Activated CD8-positive, alpha-beta memory T cell treated with anti-CD3 and anti-CD28 coated beads for 24 hours (primary cell): ENCODE results near the gene ERCC6.

Experiments
- DNase-seq: peaks from one replicate; pipeline ENCODE4 v3.0.0-alpha.2; 2020

Gene ERCC6

GRCh38 chr10:49538381-49539319, at the start of gene ERCC6:
Gene ERCC6, minus strand, starts transcription at chr10:49539121.
- DNase-seq: peak; percentile 97

- no peak for DNase-seq
Measured at GRCh38 chr10:49587981-49588380, 49.1 kb upstream of the ERCC6 start.

- no peak for DNase-seq
Measured at GRCh38 chr10:49585387-49585786, 46.5 kb upstream of the ERCC6 start.

- DNase-seq: no peak
Measured at GRCh38 chr10:49579621-49580020, 40.7 kb upstream of the ERCC6 start.

DNA sequence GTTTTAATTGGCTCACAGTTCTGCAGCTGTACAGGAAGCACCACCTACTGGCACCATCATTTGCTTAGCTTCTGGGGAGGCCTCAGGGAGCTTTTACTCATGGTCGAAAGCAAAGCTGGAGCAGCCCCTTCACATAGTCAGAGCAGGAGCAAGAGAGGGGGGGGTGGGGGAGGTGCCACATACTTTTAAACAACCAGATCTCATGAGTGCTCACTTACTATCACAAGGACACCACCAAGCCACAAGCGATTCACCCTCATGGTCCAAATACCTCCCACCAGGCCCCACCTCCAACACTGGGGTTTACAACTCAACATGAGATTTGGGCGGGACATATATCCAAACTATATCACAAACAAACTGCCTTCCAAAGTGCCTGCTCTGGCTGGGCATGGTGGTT, 39.5 kb upstream of the ERCC6 start:
- no peak for DNase-seq

DNA sequence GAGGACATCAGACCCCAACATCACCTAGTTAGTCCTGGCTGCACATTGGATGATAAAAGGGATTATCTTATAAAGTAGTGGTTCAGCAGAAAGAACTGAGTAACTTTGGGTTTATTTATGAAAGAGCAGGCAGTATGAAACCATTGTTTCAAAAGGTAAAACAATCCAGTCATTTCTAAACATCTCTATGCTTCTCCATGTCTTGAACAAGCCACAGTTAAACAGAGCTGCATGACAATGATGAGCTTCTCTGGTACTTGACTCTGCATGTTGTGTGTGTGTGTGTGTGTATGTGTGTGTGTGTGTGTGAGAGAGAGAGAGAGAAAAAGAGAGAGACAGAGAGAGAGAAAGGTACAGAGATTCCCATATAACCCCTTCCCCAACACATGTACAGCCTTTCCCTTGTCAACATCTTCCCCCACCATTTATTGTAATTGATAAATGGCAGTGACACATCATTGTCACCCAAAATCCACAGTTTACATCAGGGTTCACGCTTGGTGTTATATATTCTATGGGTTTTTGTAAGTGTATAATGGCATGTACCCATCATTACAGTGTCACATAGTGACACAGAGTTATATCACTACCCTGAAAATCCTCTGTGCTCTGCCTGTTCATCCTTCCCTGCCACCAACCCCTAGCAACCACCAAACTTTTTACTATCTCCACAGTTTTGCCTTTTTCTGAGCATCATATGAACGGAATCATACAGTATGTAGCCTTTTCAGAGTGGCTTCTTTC, 38.4 kb upstream of the ERCC6 start:
- no peak for DNase-seq

DNA sequence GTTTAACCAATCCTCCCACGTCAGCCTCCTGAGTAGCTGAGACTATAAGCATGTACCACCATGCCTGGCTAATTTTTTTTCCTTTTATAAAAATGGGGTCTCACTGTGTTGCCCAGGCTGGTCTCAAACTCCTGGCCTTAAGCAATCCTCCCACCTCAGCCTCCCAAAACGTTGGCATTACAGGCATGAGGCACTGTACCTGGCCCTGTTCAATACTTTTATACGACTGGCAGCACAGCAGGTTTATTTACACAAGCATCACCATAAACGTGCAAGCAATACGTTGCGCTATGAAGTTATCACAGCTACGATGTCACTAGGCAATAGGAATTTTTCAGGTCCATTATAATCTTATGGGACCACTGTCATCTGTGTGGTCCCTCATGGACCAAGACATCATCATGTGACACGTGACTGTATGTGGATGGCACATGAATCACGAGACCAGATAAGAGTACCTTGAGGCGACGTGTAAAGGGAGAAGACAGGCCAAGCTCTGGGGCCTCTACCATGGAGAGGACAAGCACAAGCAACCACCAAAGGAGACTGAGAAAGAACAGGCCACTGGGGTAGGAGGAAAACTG, 36.7 kb upstream of the ERCC6 start:
- DNase-seq: no peak

- DNase-seq: no peak
Measured at GRCh38 chr10:49572594-49573114, 33.7 kb upstream of the ERCC6 start.

DNA sequence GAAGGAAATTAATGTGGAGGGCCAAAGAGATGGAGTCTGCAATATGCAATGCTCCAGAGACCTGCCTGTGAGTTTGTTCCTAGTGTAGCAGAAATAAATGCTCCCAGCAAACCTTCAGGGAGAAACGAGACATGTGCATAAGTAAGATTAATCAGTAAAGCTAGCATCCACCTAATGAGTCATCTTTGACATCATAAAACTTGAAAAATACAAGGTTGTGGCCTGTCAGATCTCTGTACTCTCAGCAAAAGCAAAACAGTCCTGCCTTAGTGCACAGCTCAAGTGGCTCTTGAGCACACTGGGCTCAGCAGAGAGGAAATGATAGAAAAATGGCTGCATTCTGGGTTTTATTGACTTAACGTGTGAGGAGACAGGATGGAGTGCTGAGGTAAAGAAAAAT, 32.5 kb upstream of the ERCC6 start:
- no peak for DNase-seq

DNA sequence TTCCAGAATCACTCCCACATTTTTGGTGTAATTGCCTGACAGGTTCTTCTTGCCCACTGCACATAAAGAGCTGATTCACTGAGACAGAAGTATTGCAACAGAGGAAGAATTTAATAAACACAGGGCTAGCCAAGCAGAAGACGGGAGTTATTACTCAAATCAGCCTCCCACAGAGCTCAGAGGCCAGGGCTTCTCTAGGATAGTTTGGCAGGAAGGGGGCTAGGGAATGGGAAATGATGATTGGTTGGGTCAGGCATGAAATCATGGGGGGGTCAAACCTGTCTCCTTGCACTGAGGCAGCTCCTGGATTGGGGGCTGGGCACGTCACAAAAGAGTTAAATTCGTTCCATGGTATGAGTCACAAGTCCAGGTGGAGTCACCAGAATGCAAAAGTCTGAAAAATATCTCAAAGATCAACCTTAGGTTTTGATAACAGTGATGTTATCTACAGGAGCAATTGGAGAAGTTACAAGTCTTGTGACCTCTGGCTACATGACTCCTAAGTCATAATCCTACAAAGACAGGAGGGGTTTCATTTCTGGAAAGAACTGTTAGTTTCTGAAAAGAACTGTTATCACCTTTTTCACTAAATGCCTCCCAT, 30.2 kb upstream of the ERCC6 start:
- no peak for DNase-seq

GRCh38 chr10:49568235-49568634, 29.3 kb upstream of the ERCC6 start:
- no peak for DNase-seq

GRCh38 chr10:49567810-49568209, 28.9 kb upstream of the ERCC6 start:
- no peak for DNase-seq

DNA sequence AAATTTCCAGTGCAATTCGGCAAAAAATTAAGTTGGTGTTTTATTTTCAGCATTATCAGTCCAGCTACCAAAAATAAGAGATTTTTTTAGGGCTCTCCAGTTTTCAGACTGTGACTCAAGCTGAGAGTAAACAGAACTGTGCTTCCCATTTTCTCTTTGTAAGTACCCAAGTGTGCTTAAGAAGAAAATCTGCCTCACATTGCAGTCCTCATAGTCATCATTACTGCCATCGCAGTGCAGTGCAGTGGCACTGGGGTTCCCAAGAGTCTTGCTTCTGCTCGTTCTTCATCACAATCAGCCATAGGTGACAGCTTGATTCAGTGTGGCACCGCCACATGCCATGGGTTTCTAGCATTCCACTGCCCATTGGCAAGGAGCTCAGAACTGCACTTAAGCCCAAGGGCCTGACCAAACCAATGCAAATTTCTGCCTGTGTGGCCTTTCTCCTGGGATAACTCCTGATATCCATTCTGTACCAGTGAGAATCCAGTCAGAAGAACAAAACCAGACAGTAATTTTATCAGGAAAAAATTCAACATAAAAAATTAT, 25.6 kb upstream of the ERCC6 start:
- no peak for DNase-seq

DNA sequence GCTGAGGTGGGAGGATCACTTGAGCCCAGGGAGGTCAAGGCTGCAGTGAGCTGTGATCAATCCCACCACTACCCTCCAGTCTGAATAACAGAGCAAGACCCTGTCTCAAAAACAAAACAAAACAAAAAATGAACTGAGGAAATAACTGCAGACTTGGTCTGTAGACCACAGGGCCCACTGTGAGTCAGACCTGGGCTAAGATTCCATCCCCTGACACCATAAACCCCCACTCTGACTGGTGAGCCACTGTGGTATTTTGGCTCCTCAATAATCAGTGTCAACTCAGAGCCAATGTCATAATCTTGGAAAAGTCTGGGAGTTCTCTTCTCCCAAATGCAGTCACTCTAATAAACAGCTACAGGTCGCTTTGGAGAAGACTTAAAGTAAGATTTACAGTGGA, 24.0 kb upstream of the ERCC6 start:
- DNase-seq: no peak

- no peak for DNase-seq
Measured at GRCh38 chr10:49560526-49560925, 21.6 kb upstream of the ERCC6 start.

- DNase-seq: no peak
Measured at GRCh38 chr10:49559476-49559875, 20.6 kb upstream of the ERCC6 start.

DNA sequence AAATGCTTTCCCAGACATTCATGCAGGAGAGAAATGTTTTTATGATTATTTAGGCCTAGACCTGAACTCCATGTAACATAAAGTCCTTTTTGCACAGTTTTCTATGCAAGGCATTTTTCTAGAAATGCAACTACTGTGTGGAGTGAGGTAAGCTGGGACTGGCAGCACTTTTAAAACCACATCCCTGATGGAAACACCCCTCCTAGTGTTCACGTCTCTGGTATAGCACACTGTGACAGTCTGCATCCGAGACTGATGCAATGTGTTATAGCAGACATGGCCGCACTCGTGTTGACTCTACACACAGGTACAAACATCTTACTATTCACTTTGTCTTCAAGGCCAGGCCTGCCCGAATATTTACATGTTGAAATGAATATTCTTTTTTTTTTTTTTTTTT, 19.3 kb upstream of the ERCC6 start:
- DNase-seq: no peak

DNA sequence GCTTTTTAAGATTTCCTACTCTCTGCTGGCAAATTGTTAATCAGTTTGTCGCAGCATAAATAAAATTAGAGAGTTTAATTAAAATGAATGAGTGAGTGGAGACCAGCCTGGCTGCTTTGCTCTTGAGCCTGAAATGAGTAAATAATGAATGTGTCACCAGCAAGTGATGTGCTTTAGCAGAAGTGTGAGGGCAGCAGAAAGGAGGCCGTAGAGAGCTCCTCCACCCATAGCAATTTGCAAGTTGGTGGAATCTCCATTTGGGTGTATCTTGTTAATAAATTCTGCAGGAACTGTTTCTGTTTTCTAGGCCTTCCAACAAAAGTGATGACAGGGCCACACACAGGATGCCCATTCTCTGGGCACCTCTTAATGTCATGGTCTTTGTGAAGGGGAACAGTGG, 18.8 kb upstream of the ERCC6 start:
- DNase-seq: no peak

DNA sequence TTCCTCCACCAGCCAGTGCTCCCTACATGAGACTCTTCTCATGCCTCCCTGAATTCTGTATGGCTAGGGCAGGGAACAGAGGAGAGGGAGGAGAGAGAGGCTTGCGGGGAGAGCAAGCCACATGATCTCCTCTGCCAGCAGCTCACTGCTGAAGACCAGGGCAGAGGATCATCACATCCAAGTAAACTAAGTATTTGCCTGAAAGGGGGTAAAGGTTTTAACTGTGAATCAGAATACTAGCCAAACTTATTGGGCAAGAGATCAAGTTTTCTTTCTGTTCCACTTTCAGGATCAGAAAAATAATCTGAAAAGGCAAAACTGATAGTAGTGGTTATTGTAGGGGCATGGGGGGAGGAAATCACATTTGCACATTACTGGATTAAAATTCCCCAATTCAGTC, 17.8 kb upstream of the ERCC6 start:
- no peak for DNase-seq

DNA sequence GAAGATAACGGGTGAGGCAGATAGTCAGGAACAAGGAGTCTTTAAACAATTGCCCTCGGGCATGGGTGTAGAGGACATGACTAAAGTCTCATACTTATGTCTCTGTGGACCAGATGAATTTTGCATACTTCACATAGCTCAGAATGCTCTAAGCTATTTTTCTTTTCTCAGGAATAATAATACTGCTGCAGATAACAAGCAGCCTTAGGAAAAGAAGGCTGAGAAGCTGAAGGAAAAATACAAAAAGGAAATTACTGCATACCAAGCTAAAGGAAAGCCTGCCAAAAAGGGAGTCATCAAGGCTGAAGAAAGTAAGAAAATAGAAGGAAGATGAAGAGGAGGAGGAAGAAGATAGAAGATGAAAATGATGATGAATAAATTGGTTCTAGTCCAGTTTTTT, 13.4 kb upstream of the ERCC6 start:
- DNase-seq: no peak

GRCh38 chr10:49550563-49550962, 11.6 kb upstream of the ERCC6 start:
- no peak for DNase-seq

GRCh38 chr10:49549640-49550346, 10.9 kb upstream of the ERCC6 start:
- no peak for DNase-seq
